Neuronal stem cell (in vitro differentiated cells): Measurements from ENCODE around the gene OPN1MW.
"Not testable (repeated sequence)": the region's sequence is repeated elsewhere in the genome, so short reads cannot be mapped to it uniquely, and the experiment has no call there.

Source experiments
- DNase-seq: peaks from one replicate; pipeline ENCODE4 v3.0.0-alpha.2; 2013; ENCODE audit warnings: low spot score
- H2AFZ ChIP-seq: one replicate; pipeline ENCODE4 v1.6.1; 2013; ENCODE audit warnings: mild to moderate bottlenecking, low read length, inconsistent platforms
- H2AK5ac ChIP-seq: 2 replicates; pipeline ENCODE4 v1.6.1; 2013; ENCODE audit warnings: low read depth, mild to moderate bottlenecking, inconsistent platforms, low read length, moderate library complexity, mixed read lengths
- H2BK120ac ChIP-seq: 2 replicates; pipeline ENCODE4 v1.6.1; 2013; ENCODE audit warnings: low read depth, mild to moderate bottlenecking, inconsistent platforms, low read length, moderate library complexity, mixed read lengths
- H2BK12ac ChIP-seq: one replicate; pipeline ENCODE4 v1.6.1; 2013; ENCODE audit warnings: low read length, inconsistent platforms
- H2BK15ac ChIP-seq: 2 replicates; pipeline ENCODE4 v1.6.1; 2013; ENCODE audit warnings: mild to moderate bottlenecking, low read length, inconsistent platforms, mixed read lengths
- H2BK5ac ChIP-seq: one replicate; pipeline ENCODE4 v1.6.1; 2013; ENCODE audit warnings: inconsistent platforms, mild to moderate bottlenecking, low read length, moderate library complexity
- H3K14ac ChIP-seq: one replicate; pipeline ENCODE4 v1.6.1; 2013; ENCODE audit warnings: low read length, inconsistent platforms
- H3K18ac ChIP-seq: 2 replicates; pipeline ENCODE4 v1.6.1; 2013; ENCODE audit warnings: low read length, inconsistent platforms
- H3K23ac ChIP-seq: 2 replicates; pipeline ENCODE4 v1.6.1; 2013; ENCODE audit warnings: low read depth, mild to moderate bottlenecking, mixed read lengths, low read length, inconsistent platforms; ENCODE audit not compliant: poor library complexity
- H3K27ac ChIP-seq: replicated peaks from 3 replicates; pipeline ENCODE4 v1.5.1; 2013; ENCODE audit warnings: low read length, inconsistent platforms
- H3K27me3 ChIP-seq, 3 experiments: 2 replicates each; pipeline ENCODE4 v1.6.1; 2013; ENCODE audit warnings: low read length in 3 of 3, mild to moderate bottlenecking in 2 of 3, inconsistent platforms in 1 of 3, low read depth in 1 of 3, mixed read lengths in 1 of 3, moderate library complexity in 1 of 3; ENCODE audit not compliant: control insufficient read depth in 3 of 3, insufficient read depth in 3 of 3
- H3K36me3 ChIP-seq, 2 donors: replicated peaks in 1 of 2; 2 replicates each; pipeline ENCODE4 v1.6.1; 2013; ENCODE audit warnings: low read length in 2 of 2; ENCODE audit not compliant: control insufficient read depth in 2 of 2, insufficient read depth in 2 of 2
- H3K4ac ChIP-seq: 2 replicates; pipeline ENCODE4 v1.6.1; 2013; ENCODE audit warnings: inconsistent platforms, mild to moderate bottlenecking, low read length, moderate library complexity
- H3K4me1 ChIP-seq, 2 donors: 1 replicate in 1 of 2; 2 replicates in 1 of 2; pipeline ENCODE4 v1.6.1; 2013; ENCODE audit warnings: low read length in 2 of 2, low read depth in 1 of 2; ENCODE audit not compliant: control insufficient read depth in 2 of 2, insufficient read depth in 1 of 2
- H3K4me2 ChIP-seq: one replicate; pipeline ENCODE4 v1.6.1; 2013; ENCODE audit warnings: mild to moderate bottlenecking, low read length, inconsistent platforms; ENCODE audit not compliant: insufficient read depth, poor library complexity, severe bottlenecking
- H3K4me3 ChIP-seq, 2 donors: 2 replicates each; pipeline ENCODE4 v1.5.1; 2013; ENCODE audit warnings: low read length in 2 of 2, mild to moderate bottlenecking in 2 of 2, inconsistent platforms in 1 of 2, moderate library complexity in 1 of 2
- H3K79me1 ChIP-seq: one replicate; pipeline ENCODE4 v1.6.1; 2013; ENCODE audit warnings: low read depth, mild to moderate bottlenecking, inconsistent platforms, low read length, moderate library complexity
- H3K9ac ChIP-seq: one replicate; pipeline ENCODE4 v1.6.1; 2013; ENCODE audit warnings: mild to moderate bottlenecking, low read depth, low read length, inconsistent platforms; ENCODE audit not compliant: poor library complexity
- H3K9me3 ChIP-seq, 2 donors: replicated peaks in 1 of 2; 2 replicates each; pipeline versions ENCODE3 to v1.6.1; 2013; ENCODE audit warnings: low read length in 2 of 2, mild to moderate bottlenecking in 2 of 2, inconsistent platforms in 1 of 2, low read depth in 1 of 2, mixed read lengths in 1 of 2, moderate library complexity in 1 of 2; ENCODE audit not compliant: control insufficient read depth in 2 of 2, insufficient read depth in 1 of 2
- H4K8ac ChIP-seq: one replicate; pipeline ENCODE4 v1.6.1; 2013; ENCODE audit warnings: low read depth, mild to moderate bottlenecking, inconsistent platforms, low read length, moderate library complexity
- H4K91ac ChIP-seq: one replicate; pipeline ENCODE4 v1.6.1; 2013; ENCODE audit warnings: low read length, low read depth, mild to moderate bottlenecking, inconsistent platforms; ENCODE audit not compliant: poor library complexity
- WGBS, 2 donors: extraction: QIAGEN DNeasy Blood & Tissue Kit; methylation state at CpG; one replicate each; pipeline ENCODE4 v1.1.7; 2013; ENCODE audit warnings: missing lambda C conversion rate in 2 of 2, mixed read lengths in 1 of 2; ENCODE audit not compliant: insufficient read length in 2 of 2, insufficient replicate concordance in 1 of 2; ENCODE audit errors: extremely low coverage in 2 of 2; 5-methylcytosine and 5-hydroxymethylcytosine counted together

OPN1MW gene

DNA sequence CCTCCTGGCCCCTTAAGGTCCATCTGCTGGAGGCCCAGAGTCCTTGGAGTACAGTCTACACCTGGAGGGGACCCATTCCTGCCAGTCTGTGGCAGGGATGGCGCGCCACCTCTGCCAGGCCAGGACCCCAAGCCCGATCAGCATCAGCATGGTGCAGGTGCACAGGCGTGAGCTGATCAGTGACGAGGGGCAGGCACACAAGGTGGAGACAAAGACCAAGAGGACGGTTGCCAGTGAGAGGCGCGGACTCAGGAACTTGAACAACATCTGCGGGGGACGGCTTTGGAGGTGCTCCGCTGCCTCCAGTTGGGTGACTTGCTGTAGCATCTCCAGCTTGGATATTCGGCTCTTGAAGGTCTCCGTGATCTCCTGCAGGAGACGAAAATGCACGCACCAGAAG, 23.1 kb upstream of the OPN1MW start:
- not testable (repeated sequence) for H3K18ac ChIP-seq, H2AK5ac ChIP-seq, H3K9ac ChIP-seq, H3K4me1 ChIP-seq, H4K91ac ChIP-seq, H3K27me3 ChIP-seq, H3K4me2 ChIP-seq, H3K4ac ChIP-seq, H2BK5ac ChIP-seq, H2BK12ac ChIP-seq, H3K79me1 ChIP-seq, DNase-seq, H3K36me3 ChIP-seq, H3K9me3 ChIP-seq, H3K14ac ChIP-seq, H3K27ac ChIP-seq, H2BK15ac ChIP-seq, H3K4me3 ChIP-seq, H4K8ac ChIP-seq, H2BK120ac ChIP-seq, H2AFZ ChIP-seq, H3K23ac ChIP-seq
- WGBS, 2 donors = no CpG with 5 or more reads among the region's 15 CpGs

GRCh38 chrX:154164902-154165301, 17.5 kb upstream of the OPN1MW start:
- not testable (repeated sequence) for H4K8ac ChIP-seq, H3K27me3 ChIP-seq, H3K79me1 ChIP-seq, H2BK5ac ChIP-seq, H3K9me3 ChIP-seq, H3K18ac ChIP-seq, H3K9ac ChIP-seq, H3K14ac ChIP-seq, H4K91ac ChIP-seq, H3K27ac ChIP-seq, H3K23ac ChIP-seq, H3K4me3 ChIP-seq, H2BK120ac ChIP-seq, H3K4ac ChIP-seq, H3K36me3 ChIP-seq, H2BK15ac ChIP-seq, H3K4me2 ChIP-seq, H3K4me1 ChIP-seq, H2BK12ac ChIP-seq, DNase-seq, H2AK5ac ChIP-seq, H2AFZ ChIP-seq
- WGBS, 2 donors = no CpG with 5 or more reads among the region's 8 CpGs

DNA sequence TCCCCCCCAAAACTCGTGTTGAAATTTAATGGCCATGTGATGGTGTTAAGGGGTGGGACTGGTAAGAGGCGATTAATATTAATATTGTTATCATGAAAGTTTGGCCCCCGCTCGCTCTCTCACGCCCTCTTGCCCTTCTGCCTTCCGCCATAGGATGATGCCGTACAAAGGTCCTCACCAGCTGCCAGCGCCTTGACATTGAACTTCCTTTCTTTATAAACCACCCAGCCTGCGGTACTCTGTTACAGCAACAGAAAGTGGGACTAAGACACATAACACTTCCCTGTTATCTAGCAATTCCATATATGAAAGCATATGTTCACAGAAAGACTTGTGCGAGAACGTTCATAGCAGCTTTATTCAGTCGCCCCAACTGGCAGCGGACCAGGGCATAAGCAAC, 14.0 kb upstream of the OPN1MW start:
- H3K23ac ChIP-seq, H2BK15ac ChIP-seq, H2BK5ac ChIP-seq, H3K4me1 ChIP-seq, H3K4me2 ChIP-seq, H3K9ac ChIP-seq, H4K91ac ChIP-seq, H3K79me1 ChIP-seq, H3K27ac ChIP-seq, DNase-seq, H3K36me3 ChIP-seq, H3K18ac ChIP-seq, H3K14ac ChIP-seq, H2AK5ac ChIP-seq, H3K27me3 ChIP-seq, H3K9me3 ChIP-seq, H3K4ac ChIP-seq, H2BK12ac ChIP-seq, H2AFZ ChIP-seq, H4K8ac ChIP-seq, H3K4me3 ChIP-seq, H2BK120ac ChIP-seq: not testable (repeated sequence)
- WGBS, 2 donors = no CpG with 5 or more reads among the region's 13 CpGs

DNA sequence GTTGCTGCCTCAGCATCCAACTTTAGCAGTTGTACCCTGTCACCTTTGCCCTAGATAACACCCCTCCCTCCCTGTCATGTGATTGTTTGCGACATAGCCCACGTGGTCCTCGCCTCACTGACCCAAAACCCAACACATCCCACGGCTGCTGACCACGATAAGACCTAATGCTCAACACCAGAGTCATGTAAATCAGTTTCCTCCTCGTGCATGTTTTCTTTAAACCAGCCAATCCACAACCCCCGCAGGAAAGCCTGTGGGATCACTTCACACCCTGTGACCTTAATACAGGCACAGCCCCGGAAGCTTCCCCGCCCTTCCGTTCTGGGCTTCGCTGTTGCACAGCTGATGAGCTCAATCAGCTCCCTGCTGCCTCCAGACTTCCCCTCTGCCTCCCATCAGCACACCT, 9.9 kb upstream of the OPN1MW start:
- H3K27me3 ChIP-seq, DNase-seq, H3K9ac ChIP-seq, H4K8ac ChIP-seq, H3K4ac ChIP-seq, H2BK5ac ChIP-seq, H3K79me1 ChIP-seq, H2AFZ ChIP-seq, H2BK12ac ChIP-seq, H3K23ac ChIP-seq, H3K14ac ChIP-seq, H3K4me1 ChIP-seq, H2BK120ac ChIP-seq, H3K36me3 ChIP-seq, H3K27ac ChIP-seq, H3K18ac ChIP-seq, H3K4me2 ChIP-seq, H4K91ac ChIP-seq, H2AK5ac ChIP-seq, H3K9me3 ChIP-seq, H2BK15ac ChIP-seq, H3K4me3 ChIP-seq: not testable (repeated sequence)
- no CpG with 5 or more reads among the region's 11 CpGs for WGBS, 2 donors
